ENCODE results near the gene FAXC.

The FAXC gene

DNA sequence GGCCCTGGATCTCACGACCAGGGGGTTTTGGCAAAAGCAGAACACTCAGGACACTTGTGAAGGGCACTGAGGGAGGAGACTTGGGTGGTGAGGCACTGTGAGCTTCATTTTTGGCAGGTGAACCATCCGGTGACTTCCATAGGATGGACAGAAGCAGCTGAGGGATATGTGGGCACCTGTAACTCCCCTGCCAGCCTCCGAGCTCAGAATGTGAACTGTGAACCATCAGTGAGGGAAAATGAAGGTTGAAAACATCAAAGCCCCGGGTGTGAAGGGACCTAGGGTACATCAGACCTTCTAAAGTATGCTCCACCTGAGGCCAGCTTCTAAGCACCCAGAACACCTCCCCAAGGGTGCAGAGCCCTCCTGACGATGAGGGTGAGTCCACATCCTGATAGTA, 53.2 kb downstream of the FAXC start:
- TF ChIP-seq, protein P1, sequence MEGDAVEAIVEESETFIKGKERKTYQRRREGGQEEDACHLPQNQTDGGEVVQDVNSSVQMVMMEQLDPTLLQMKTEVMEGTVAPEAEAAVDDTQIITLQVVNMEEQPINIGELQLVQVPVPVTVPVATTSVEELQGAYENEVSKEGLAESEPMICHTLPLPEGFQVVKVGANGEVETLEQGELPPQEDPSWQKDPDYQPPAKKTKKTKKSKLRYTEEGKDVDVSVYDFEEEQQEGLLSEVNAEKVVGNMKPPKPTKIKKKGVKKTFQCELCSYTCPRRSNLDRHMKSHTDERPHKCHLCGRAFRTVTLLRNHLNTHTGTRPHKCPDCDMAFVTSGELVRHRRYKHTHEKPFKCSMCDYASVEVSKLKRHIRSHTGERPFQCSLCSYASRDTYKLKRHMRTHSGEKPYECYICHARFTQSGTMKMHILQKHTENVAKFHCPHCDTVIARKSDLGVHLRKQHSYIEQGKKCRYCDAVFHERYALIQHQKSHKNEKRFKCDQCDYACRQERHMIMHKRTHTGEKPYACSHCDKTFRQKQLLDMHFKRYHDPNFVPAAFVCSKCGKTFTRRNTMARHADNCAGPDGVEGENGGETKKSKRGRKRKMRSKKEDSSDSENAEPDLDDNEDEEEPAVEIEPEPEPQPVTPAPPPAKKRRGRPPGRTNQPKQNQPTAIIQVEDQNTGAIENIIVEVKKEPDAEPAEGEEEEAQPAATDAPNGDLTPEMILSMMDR (IDR thresholded peaks at IDR 0.05; ENCODE audit: extremely low read depth, insufficient read depth, missing control alignments) = no peak
- no peak for DNase-seq (ENCODE audit: low spot score)
- in situ Hi-C loops (cut with MboI; ENCODE audit: low pct_unique_long_range_greater_than_20kb, low sequenced_read_pairs, unreplicated experiment) = no loop called here

DNA sequence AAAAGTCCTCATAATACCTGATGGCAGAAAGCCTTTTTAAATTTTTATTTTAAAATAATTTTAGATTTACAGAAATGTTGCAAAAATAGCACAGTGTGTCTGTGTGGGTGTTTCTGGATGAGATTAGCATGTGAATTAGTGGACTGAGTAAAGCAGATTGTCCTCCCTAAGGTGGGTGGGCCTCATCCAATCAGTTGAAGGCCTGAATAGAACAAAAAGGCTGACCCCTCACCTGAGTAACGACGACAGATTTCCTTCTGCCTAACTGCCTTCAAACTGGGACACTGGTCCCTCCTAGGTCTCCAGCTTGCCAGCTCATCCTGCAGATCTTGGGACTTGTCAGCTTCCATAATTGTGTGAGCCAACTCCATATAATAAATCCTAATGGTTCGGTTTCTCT, 54.2 kb downstream of the FAXC start:
- TF ChIP-seq, protein P1 (IDR thresholded peaks at IDR 0.05; ENCODE audit: extremely low read depth, insufficient read depth, missing control alignments) = no peak
- in situ Hi-C loops (cut with MboI; ENCODE audit: low pct_unique_long_range_greater_than_20kb, low sequenced_read_pairs, unreplicated experiment) = no loop called here
- no peak for DNase-seq (ENCODE audit: low spot score)

DNA sequence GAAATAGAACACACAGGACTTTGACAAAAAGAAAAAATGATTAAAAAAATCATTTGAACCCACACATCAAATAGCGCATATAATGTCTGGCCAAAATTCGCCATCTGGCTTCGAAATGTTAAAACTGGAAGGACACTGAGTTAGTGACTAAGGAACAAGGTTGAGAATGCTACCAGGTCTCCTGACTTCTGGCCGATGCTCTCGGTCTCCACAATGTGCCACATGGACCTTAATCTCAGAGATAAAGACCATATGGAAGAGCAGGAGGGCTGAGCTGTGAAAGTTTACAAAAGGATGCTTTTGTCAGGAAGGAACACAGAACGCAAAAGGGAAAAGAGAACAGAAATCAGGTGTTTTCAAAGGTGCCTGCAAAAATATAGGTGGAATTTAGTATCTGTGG, 54.7 kb downstream of the FAXC start:
- in situ Hi-C loops (cut with MboI; ENCODE audit: low pct_unique_long_range_greater_than_20kb, low sequenced_read_pairs, unreplicated experiment) = no loop called here
- TF ChIP-seq, protein P1 (IDR thresholded peaks at IDR 0.05; ENCODE audit: extremely low read depth, insufficient read depth, missing control alignments) = no peak
- DNase-seq (ENCODE audit: low spot score) = no peak

DNA sequence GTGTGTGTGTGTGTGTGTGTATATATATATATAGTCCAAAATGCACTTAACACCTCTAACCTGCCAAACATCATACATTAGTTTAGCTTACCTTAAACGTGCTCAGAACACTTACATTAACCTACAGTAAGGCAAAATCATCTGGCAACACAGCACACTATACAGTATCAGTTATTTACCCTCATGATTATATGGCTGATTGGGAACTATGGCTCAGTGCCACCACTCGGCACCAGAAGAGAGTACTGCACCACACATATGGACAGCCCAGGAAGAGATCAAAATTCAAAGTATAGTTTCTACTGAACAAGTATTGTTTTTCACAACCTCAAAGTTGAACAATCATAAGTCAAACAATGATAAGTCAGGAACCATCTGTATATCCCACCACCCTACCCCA, 59.8 kb downstream of the FAXC start:
- TF ChIP-seq, protein P1 (IDR thresholded peaks at IDR 0.05; ENCODE audit: extremely low read depth, insufficient read depth, missing control alignments) = no peak
- in situ Hi-C loops (cut with MboI; ENCODE audit: low pct_unique_long_range_greater_than_20kb, low sequenced_read_pairs, unreplicated experiment) = no loop called here
- no peak for DNase-seq (ENCODE audit: low spot score)

DNA sequence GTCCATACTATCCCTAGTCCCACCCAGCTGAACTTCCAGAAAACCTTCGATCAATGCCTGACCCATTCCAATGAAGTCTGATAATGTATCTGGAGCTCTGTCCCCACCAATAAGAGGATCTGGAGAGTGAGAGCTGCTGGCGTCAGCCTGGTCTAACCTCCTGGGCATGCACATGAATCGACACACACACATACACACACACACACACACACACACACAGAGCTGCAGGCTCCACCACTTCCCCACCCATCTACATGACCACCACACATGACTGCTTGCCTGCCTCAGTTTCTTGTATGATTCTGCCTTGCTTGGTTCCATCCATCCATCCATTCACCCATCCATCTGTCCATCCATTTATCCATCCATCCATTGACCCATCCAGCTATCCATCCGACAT, 60.8 kb downstream of the FAXC start:
- TF ChIP-seq, protein P1 (IDR thresholded peaks at IDR 0.05; ENCODE audit: extremely low read depth, insufficient read depth, missing control alignments) = no peak
- in situ Hi-C loops (cut with MboI; ENCODE audit: low pct_unique_long_range_greater_than_20kb, low sequenced_read_pairs, unreplicated experiment) = no loop called here
- no peak for DNase-seq (ENCODE audit: low spot score)

DNA sequence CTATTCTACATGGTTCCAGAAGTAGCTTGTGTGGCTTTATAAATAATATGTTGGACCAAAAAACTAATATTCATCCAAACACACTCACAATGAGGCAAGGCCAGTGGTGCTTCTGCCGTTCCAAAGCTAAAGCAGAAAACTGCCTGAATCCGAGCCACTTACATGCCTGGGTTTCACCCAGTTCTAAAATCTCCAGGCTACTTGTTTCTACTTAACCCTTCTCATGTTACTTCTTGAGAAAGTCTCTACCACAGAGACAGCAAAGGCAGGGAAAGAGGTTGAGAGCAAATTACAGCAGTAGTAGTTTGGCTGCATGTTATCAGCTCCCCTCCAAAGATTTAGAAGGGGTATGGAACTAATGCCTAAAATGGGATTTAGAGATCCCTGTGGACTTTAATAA, 62.0 kb downstream of the FAXC start:
- no peak for DNase-seq (ENCODE audit: low spot score)
- TF ChIP-seq, protein P1 (IDR thresholded peaks at IDR 0.05; ENCODE audit: extremely low read depth, insufficient read depth, missing control alignments) = no peak
- in situ Hi-C loops (cut with MboI; ENCODE audit: low pct_unique_long_range_greater_than_20kb, low sequenced_read_pairs, unreplicated experiment) = no loop called here

DNA sequence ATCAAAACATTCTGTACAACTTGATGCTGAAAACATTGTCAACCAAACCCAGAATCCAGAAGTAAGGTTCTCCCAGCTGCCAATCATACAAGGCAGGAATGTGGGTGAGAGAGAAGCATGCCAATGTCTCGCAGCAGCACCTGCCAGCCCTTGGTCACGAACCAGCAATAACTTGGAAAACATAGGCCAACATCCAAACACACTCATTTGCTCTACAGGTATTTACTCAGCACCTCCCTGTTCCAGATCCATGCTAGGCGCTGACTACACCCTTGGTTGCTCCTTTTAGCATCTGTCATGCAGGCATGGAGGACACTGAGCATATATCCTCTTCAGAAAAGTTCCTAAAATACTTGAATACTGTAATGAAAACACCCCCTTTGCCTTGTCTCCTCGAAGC, 63.6 kb downstream of the FAXC start:
- TF ChIP-seq, protein P1 (IDR thresholded peaks at IDR 0.05; ENCODE audit: extremely low read depth, insufficient read depth, missing control alignments) = no peak
- in situ Hi-C loops (cut with MboI; ENCODE audit: low pct_unique_long_range_greater_than_20kb, low sequenced_read_pairs, unreplicated experiment) = no loop called here
- no peak for DNase-seq (ENCODE audit: low spot score)

All from GM13977 (cell line).